PC-9 (cell line): ENCODE results near the gene FOS. TPM values are rescaled to one million over a fixed set of nuclear protein-coding genes. Genes with fewer than 3 reads are reported as not detected.

Experiments
- BruUV-seq: library from RNA; stranded (reverse); fragments of 400-500 nt; replicated peaks from 2 replicates; lab custom pipeline; 2021; lab: Mats Ljungman, UMichigan
- CTCF ChIA-PET: fragments of 300-600 bp; sonication (Branson Sonifier 250); formaldehyde crosslinking; loops from one replicate; lab custom pipeline; 2022; ENCODE audit warnings: antibody characterized with exemption; lab: Charles Lee
- POLR2A ChIA-PET: fragments of 300-600 bp; sonication (Branson Sonifier 250); formaldehyde crosslinking; loops from one replicate; lab custom pipeline; 2022; ENCODE audit warnings: antibody characterized with exemption; ENCODE audit not compliant: unreplicated experiment; lab: Charles Lee
- DNase-seq, 2 experiments: peaks; one replicate each; pipeline versions ENCODE4 v3.0.0 to v3.0.0-alpha.2; 2015 to 2022; ENCODE audit warnings: mixed read lengths in 1 of 2
- H2AFZ ChIP-seq: fragments of 200-600 bp; sonication (generic); 2 replicates; pipeline ENCODE4 v1.8.1; 2017; ENCODE audit warnings: antibody characterized with exemption
- H3F3A ChIP-seq: fragments of 200-600 bp; sonication (generic); 2 replicates; pipeline ENCODE4 v1.8.1; 2017; ENCODE audit warnings: antibody characterized with exemption, mild to moderate bottlenecking, low read depth; ENCODE audit not compliant: insufficient read depth
- H3K27ac ChIP-seq: fragments of 200-600 bp; sonication (generic); 2 replicates; pipeline ENCODE4 v1.6.1; 2016; ENCODE audit warnings: mixed run types
- H3K27me3 ChIP-seq: fragments of 200-600 bp; sonication (generic); 2 replicates; pipeline ENCODE4 v1.6.1; 2016; ENCODE audit warnings: low read depth, mixed run types; ENCODE audit not compliant: insufficient read depth
- H3K36me3 ChIP-seq: fragments of 200-600 bp; sonication (generic); 2 replicates; pipeline ENCODE4 v1.6.1; 2016; ENCODE audit warnings: low read depth, mixed run types
- H3K4me1 ChIP-seq: fragments of 200-600 bp; sonication (generic); replicated peaks from 2 replicates; pipeline ENCODE4 v1.6.1; 2016; ENCODE audit warnings: mixed run types; ENCODE audit not compliant: insufficient read depth
- H3K4me2 ChIP-seq: fragments of 200-600 bp; sonication (generic); 2 replicates; pipeline ENCODE4 v1.6.1; 2017; ENCODE audit warnings: mixed run types
- H3K4me3 ChIP-seq: fragments of 200-600 bp; sonication (generic); 2 replicates; pipeline ENCODE4 v1.6.1; 2016; ENCODE audit warnings: mixed run types
- H3K79me2 ChIP-seq: fragments of 200-600 bp; sonication (generic); 2 replicates; pipeline ENCODE4 v1.6.1; 2017; ENCODE audit warnings: low read depth, mixed run types
- H3K9me2 ChIP-seq: fragments of 200-600 bp; sonication (generic); 2 replicates; pipeline ENCODE4 v1.8.1; 2017; ENCODE audit warnings: mild to moderate bottlenecking; ENCODE audit not compliant: insufficient read depth
- H3K9me3 ChIP-seq: fragments of 200-600 bp; sonication (generic); 2 replicates; pipeline ENCODE4 v1.8.1; 2016; ENCODE audit warnings: low read depth; ENCODE audit not compliant: insufficient read depth
- H4K20me1 ChIP-seq: fragments of 200-600 bp; sonication (generic); 2 replicates; pipeline ENCODE4 v1.8.1; 2017; ENCODE audit not compliant: insufficient read depth
- EZH2 ChIP-seq: fragments of 200-600 bp; sonication (generic); IDR thresholded peaks from 2 replicates; pipeline ENCODE4 v1.8.0; 2017; ENCODE audit warnings: antibody characterized with exemption, low read depth
- intact Hi-C: fragments of 100-400 bp; cut with micrococcal nuclease; formaldehyde crosslinking; loops from one replicate; pipeline ENCODE4 v1.10.0; 2022; ENCODE audit not compliant: unreplicated experiment
- total RNA-seq: library from RNA; stranded (reverse); gene quantifications from 2 replicates; pipeline ENCODE4 v1.2.3, GENCODE V29; 2021
- TF ChIP-seq, protein P1 (sequence below): fragments of 200-600 bp; sonication (generic); conservative IDR thresholded peaks from 2 replicates; pipeline ENCODE4 v1.6.1; 2017; ENCODE audit warnings: mixed run types, antibody characterized with exemption, mild to moderate bottlenecking, moderate library complexity

Gene FOS
- total RNA-seq, 1 experiment from 2014 or later, result 84.6 TPM

DNA sequence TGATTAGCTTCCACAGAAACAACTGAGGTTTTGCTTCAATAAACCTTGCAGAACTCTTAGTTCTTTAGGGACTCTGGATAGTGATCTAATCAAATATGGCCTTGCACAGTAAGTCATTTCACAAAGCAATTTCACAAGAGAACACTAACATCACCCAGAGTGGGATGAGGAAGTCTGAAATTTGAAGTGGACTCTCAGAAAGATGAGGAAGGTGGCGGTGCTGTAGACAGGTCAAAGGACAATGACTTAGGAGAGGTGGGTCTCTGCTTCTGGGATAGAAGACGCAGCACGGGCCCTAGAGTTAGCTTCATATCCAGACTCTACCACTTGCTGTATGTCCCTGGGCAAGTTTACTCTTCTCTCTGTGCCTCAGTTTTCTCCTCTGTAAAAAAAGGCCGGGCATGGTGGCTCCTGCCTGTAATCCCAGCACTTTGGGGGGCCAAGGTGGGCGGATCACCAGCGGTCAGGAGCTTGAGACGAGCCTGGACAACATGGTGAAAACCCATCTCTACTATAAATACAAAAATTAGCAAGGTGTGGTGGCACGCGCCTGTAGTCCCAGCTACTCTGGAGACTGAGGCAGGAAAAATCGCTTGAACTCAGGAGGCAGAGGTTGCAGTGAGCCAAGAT lies 18.9 kb downstream of the FOS start:
- H3K9me2 ChIP-seq, result no peaks in the 10 kb centered on the region
- CTCF ChIA-PET, result interaction anchor here (0.5 to 1.5 kb wide), 8 partner anchors 15 to 1787 kb away, joined by 3 to 16 read pairs (median 5); no protein-coding TSS in a partner anchor
- intact Hi-C loops, result loop anchor here (10.0 kb wide), 1 partner anchor 413 kb away; the partner anchor contains the start of gene DLST
- no peak for DNase-seq
- H3K79me2 ChIP-seq, result no peaks in the 10 kb centered on the region
- TF ChIP-seq EZH2, result no peak
- TF ChIP-seq, protein P1, sequence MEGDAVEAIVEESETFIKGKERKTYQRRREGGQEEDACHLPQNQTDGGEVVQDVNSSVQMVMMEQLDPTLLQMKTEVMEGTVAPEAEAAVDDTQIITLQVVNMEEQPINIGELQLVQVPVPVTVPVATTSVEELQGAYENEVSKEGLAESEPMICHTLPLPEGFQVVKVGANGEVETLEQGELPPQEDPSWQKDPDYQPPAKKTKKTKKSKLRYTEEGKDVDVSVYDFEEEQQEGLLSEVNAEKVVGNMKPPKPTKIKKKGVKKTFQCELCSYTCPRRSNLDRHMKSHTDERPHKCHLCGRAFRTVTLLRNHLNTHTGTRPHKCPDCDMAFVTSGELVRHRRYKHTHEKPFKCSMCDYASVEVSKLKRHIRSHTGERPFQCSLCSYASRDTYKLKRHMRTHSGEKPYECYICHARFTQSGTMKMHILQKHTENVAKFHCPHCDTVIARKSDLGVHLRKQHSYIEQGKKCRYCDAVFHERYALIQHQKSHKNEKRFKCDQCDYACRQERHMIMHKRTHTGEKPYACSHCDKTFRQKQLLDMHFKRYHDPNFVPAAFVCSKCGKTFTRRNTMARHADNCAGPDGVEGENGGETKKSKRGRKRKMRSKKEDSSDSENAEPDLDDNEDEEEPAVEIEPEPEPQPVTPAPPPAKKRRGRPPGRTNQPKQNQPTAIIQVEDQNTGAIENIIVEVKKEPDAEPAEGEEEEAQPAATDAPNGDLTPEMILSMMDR, result no peak
- H3K36me3 ChIP-seq, result no peaks in the 10 kb centered on the region
- POLR2A ChIA-PET, result interaction anchor here (0.6 kb wide), 1 partner anchor 538 kb away, joined by 3 read pairs; no protein-coding TSS in a partner anchor
- peaks cover 48% of the 10 kb centered on the region; the same call in 1 of the 2 replicates for H3F3A ChIP-seq
- no peaks in the 10 kb centered on the region for H3K9me3 ChIP-seq
- H2AFZ ChIP-seq, result no peak overlapping the region
- H4K20me1 ChIP-seq, result no peaks in the 10 kb centered on the region
- H3K27ac ChIP-seq, result no peak overlapping the region
- no peaks in the 10 kb centered on the region for H3K27me3 ChIP-seq
- no peak overlapping the region for H3K4me3 ChIP-seq
- no peak overlapping the region for H3K4me2 ChIP-seq
- no TSS peak for BruUV-seq
- H3K4me1 ChIP-seq, result peaks cover 48% of the 10 kb centered on the region

DNA sequence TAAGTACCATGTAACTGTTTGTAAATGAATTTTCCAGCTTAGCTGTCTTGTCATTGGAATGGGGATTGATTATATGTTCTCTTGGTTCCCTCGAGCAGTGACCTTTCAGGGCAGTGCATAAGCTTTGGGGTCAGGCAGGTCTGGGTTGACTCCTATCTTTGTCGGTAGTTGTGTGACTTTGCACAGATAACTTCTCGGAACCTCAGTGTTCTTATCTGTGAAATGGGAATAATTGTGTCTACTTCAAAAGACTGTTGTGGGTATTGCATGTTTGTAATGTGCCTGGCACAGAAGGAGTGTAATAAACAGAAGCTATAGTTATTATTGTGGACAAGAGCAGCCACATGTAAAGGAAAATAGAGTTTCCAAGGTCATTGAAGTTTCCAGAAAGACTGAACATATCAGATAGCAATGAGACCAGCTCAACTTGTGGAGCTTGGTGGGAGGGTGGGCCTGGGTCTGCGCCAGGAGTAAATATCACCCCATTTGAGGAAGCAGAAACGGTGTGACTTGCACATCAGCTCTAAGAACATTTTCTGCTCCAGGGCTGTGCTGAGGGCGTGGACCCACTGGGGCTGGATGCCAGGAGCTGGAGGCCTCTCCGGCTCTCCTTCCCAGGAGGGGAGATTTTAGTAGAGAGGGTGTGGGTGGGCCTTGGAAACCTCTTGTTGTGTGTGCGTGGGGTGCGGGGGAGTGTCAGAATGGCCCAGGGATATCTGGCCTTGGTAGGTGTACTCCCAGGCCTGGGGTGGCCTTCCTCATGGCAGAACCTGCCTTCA lies 19.7 kb downstream of the FOS start:
- H3K27ac ChIP-seq, result peak overlapping the region; percentile 21
- peak overlapping the region; percentile 49 for H3K4me2 ChIP-seq
- DNase-seq, result peak; percentile 47 to 48
- H3K27me3 ChIP-seq, result no peaks in the 10 kb centered on the region
- POLR2A ChIA-PET, result interaction anchor here (0.5 to 0.9 kb wide), 6 partner anchors 29 to 928 kb away, joined by 5 to 15 read pairs (median 6); no protein-coding TSS in a partner anchor
- H3F3A ChIP-seq, result peaks cover 42% of the 10 kb centered on the region; the same call in 1 of the 2 replicates
- no TSS peak for BruUV-seq
- no peaks in the 10 kb centered on the region for H3K79me2 ChIP-seq
- H3K4me1 ChIP-seq, result peaks cover 42% of the 10 kb centered on the region
- TF ChIP-seq, protein P1, result no peak
- no peak for TF ChIP-seq EZH2
- H2AFZ ChIP-seq, result no peak overlapping the region
- H3K9me2 ChIP-seq, result no peaks in the 10 kb centered on the region
- no peaks in the 10 kb centered on the region for H3K9me3 ChIP-seq
- H3K36me3 ChIP-seq, result no peaks in the 10 kb centered on the region
- H3K4me3 ChIP-seq, result no peak overlapping the region
- intact Hi-C loops, result loop anchor here (10.0 kb wide), 1 partner anchor 414 kb away; the partner anchor contains the start of gene DLST
- no peaks in the 10 kb centered on the region for H4K20me1 ChIP-seq
- CTCF ChIA-PET, result interaction anchor here (0.6 to 1.5 kb wide), 14 partner anchors 15 to 1786 kb away, joined by 3 to 16 read pairs (median 5); no protein-coding TSS in a partner anchor

DNA sequence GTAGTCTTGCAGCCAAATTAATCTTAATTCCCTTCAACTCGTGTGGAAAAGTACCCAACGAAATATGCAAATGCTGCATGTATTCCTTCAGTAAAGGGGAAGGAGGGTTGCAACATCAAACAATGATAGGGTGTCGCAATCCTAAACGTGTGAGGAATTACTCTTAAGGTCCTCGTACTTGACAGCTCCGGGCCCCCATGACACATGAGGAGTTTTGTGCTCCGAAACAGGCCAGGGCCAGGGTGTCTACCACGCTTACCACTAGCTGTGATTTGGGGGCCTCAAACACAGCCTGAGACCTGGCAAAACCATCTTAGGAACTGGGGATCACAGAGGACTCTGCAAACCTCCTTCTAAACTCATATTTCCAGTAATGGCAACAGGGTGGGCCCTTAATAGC lies 20.4 kb downstream of the FOS start:
- Histone ChIP-seq H3K4me2 (peak overlapping the region; percentile 49), H3K4me1 (peaks cover 41% of the 10 kb centered on the region), H3K79me2 (no peaks in the 10 kb centered on the region), H3K27ac (peak overlapping the region; percentile 21), H3K9me2 (no peaks in the 10 kb centered on the region), H2AFZ (no peak overlapping the region), H3K36me3 (no peaks in the 10 kb centered on the region), H3K4me3 (no peak overlapping the region), H3K9me3 (no peaks in the 10 kb centered on the region), H3K27me3 (no peaks in the 10 kb centered on the region), H4K20me1 (no peaks in the 10 kb centered on the region), H3F3A (peaks cover 37% of the 10 kb centered on the region; the same call in 1 of the 2 replicates)
- ChIA-PET CTCF (interaction anchor here (0.5 to 1.5 kb wide), 12 partner anchors 16 to 438 kb away, joined by 3 to 16 read pairs (median 4); no protein-coding TSS in a partner anchor), POLR2A (interaction anchor here (0.5 to 0.9 kb wide), 6 partner anchors 30 to 929 kb away, joined by 5 read pairs; no protein-coding TSS in a partner anchor)
- peak; percentile 43 to 89 for DNase-seq
- intact Hi-C loops, result loop anchor here (10.0 kb wide), 1 partner anchor 414 kb away; the partner anchor contains the start of gene DLST
- TF ChIP-seq EZH2, result no peak
- TF ChIP-seq, protein P1, result no peak
- no TSS peak for BruUV-seq
